Measurements from ENCODE around the gene AMN.

AMN gene

GRCh38 chr14:102966681-102967505 is 44.4 kb downstream of the AMN start:
- DNase-seq = no peak

- no peak for DNase-seq
Measured at GRCh38 chr14:102967506-102967795, 45.0 kb downstream of the AMN start.

- no peak for DNase-seq
Measured at GRCh38 chr14:102968306-102968705, 45.8 kb downstream of the AMN start.

GRCh38 chr14:102969060-102969791 is 46.8 kb downstream of the AMN start:
- DNase-seq = no peak

GRCh38 chr14:102969901-102970300 is 47.4 kb downstream of the AMN start:
- no peak for DNase-seq

GRCh38 chr14:102970496-102970895 is 48.0 kb downstream of the AMN start:
- DNase-seq = no peak

- DNase-seq = no peak
Measured at GRCh38 chr14:102971314-102971713, 48.9 kb downstream of the AMN start.

GRCh38 chr14:102971836-102972606 is 49.6 kb downstream of the AMN start:
- DNase-seq = no peak

- DNase-seq = no peak
Measured at GRCh38 chr14:102973706-102974285, 51.3 kb downstream of the AMN start.

GRCh38 chr14:102975662-102976061 is 53.2 kb downstream of the AMN start:
- DNase-seq = no peak

GRCh38 chr14:102977475-102977874 is 55.0 kb downstream of the AMN start:
- DNase-seq = no peak

- no peak for DNase-seq
Measured at GRCh38 chr14:102979406-102979805, 56.9 kb downstream of the AMN start.

GRCh38 chr14:102980409-102980810 is 57.9 kb downstream of the AMN start:
- DNase-seq = no peak
